PC-3 (cell line): Measurements from ENCODE around the gene TMEM170B. TPM values are rescaled to one million over a fixed set of nuclear protein-coding genes. Genes with fewer than 3 reads are reported as not detected.

Experiments
- ATAC-seq: fragments of 200-7000 bp; cut with Tn5 transposase; 2 replicates; pipeline ENCODE4 v1.9.1; 2020; ENCODE audit warnings: mild to moderate bottlenecking, moderate library complexity
- BruUV-seq: library from RNA; stranded (reverse); fragments of 400-500 nt; replicated peaks from 2 replicates; lab custom pipeline; 2021; lab: Mats Ljungman, UMichigan
- CTCF ChIA-PET: fragments of 300-600 bp; sonication (Branson Sonifier 250); formaldehyde crosslinking; loops from one replicate; lab custom pipeline; 2022; ENCODE audit warnings: antibody characterized with exemption; lab: Charles Lee
- POLR2A ChIA-PET: fragments of 300-600 bp; sonication (Branson Sonifier 250); formaldehyde crosslinking; loops from one replicate; lab custom pipeline; 2022; ENCODE audit warnings: antibody characterized with exemption; ENCODE audit not compliant: unreplicated experiment; lab: Charles Lee
- DNase-seq: peaks from one replicate; pipeline ENCODE4 v3.0.0-alpha.2; 2015
- H2AFZ ChIP-seq: fragments of 300-600 bp; sonication (generic); 2 replicates; pipeline ENCODE4 v1.6.0; 2016; ENCODE audit warnings: antibody characterized with exemption, low read length
- H3F3A ChIP-seq: fragments of 300-600 bp; sonication (generic); one replicate; pipeline ENCODE4 v1.6.0; 2017; ENCODE audit warnings: antibody characterized with exemption, low read length, control low read depth, mild to moderate bottlenecking; ENCODE audit not compliant: unreplicated experiment
- H3K27ac ChIP-seq: fragments of 300-600 bp; sonication (generic); 2 replicates; pipeline ENCODE4 v1.5.1; 2016; ENCODE audit warnings: mild to moderate bottlenecking, low read length
- H3K27me3 ChIP-seq: fragments of 300-600 bp; sonication (generic); 2 replicates; pipeline ENCODE4 v1.6.1; 2016; ENCODE audit warnings: low read length, mixed read lengths
- H3K36me3 ChIP-seq: fragments of 300-600 bp; sonication (generic); 2 replicates; pipeline ENCODE4 v1.6.1; 2016; ENCODE audit warnings: low read depth, mixed run types, low read length, mixed read lengths
- H3K4me1 ChIP-seq: fragments of 300-600 bp; sonication (generic); 2 replicates; pipeline ENCODE4 v1.5.1; 2016; ENCODE audit warnings: low read length; ENCODE audit not compliant: insufficient read depth
- H3K4me2 ChIP-seq: fragments of 300-600 bp; sonication (generic); 2 replicates; pipeline ENCODE4 v1.6.0; 2016; ENCODE audit warnings: low read length
- H3K4me3 ChIP-seq: fragments of 300-600 bp; sonication (generic); 2 replicates; pipeline ENCODE4 v1.5.1; 2016; ENCODE audit warnings: mild to moderate bottlenecking, low read length, mixed read lengths
- H3K79me2 ChIP-seq: fragments of 300-600 bp; sonication (generic); 2 replicates; pipeline ENCODE4 v1.6.1; 2017; ENCODE audit warnings: low read length, mixed read lengths
- H3K9ac ChIP-seq: fragments of 300-600 bp; sonication (generic); 2 replicates; pipeline ENCODE4 v1.6.0; 2016; ENCODE audit warnings: mild to moderate bottlenecking, low read length
- H3K9me2 ChIP-seq: fragments of 300-600 bp; sonication (generic); replicated peaks from 2 replicates; pipeline ENCODE4 v1.6.1; 2016; ENCODE audit warnings: mixed run types, low read length, mixed read lengths
- H3K9me3 ChIP-seq: fragments of 300-600 bp; sonication (generic); 2 replicates; pipeline ENCODE4 v1.6.1; 2016; ENCODE audit warnings: low read length, mixed read lengths
- H4K20me1 ChIP-seq: fragments of 300-600 bp; sonication (generic); 2 replicates; pipeline ENCODE4 v1.6.1; 2016; ENCODE audit warnings: low read length, mixed read lengths
- CTCF ChIP-seq: fragments of 300-600 bp; sonication (generic); conservative IDR thresholded peaks from 2 replicates; pipeline ENCODE4 v1.5.1; 2017; ENCODE audit warnings: antibody characterized with exemption, low read depth, mild to moderate bottlenecking, low read length
- EZH2 ChIP-seq: fragments of 300-600 bp; sonication (generic); IDR thresholded peaks from one replicate; pipeline ENCODE4 v1.6.1; 2017; ENCODE audit warnings: antibody characterized with exemption, mild to moderate bottlenecking, low read length; ENCODE audit not compliant: unreplicated experiment
- EZH2phosphoT487 ChIP-seq: fragments of 300-600 bp; sonication (generic); IDR thresholded peaks from 2 replicates; pipeline ENCODE4 v1.6.1; 2018; ENCODE audit warnings: mild to moderate bottlenecking, antibody characterized with exemption, low read length, borderline replicate concordance
- intact Hi-C: fragments of 100-400 bp; cut with micrococcal nuclease; formaldehyde crosslinking; loops from 2 replicates; pipeline ENCODE4 v1.9.0; 2023
- total RNA-seq: library from RNA; depleted of rRNA; stranded (reverse); fragments of >200 nt; gene quantifications from 2 replicates; pipeline ENCODE4 v1.2.3, GENCODE V29; 2014

The TMEM170B gene
- total RNA-seq, 1 experiment from 2014 or later = 0.66 TPM

- ATAC-seq = no peak
- CTCF ChIA-PET = no interaction called here
- no peaks in the 10 kb centered on the region for H3K9me2 ChIP-seq
These were observed 13.5 kb downstream of the TMEM170B start for GRCh38 chr6:11551053-11551452.

GRCh38 chr6:11552442-11552841 lies 14.9 kb downstream of the TMEM170B start:
- Histone ChIP-seq H3K27ac (no peak overlapping the region), H3K9ac (no peak overlapping the region), H3K9me2 (no peaks in the 10 kb centered on the region), H2AFZ (no peak overlapping the region), H3K4me2 (no peak overlapping the region), H3K4me1 (no peaks in the 10 kb centered on the region), H3K36me3 (no peaks in the 10 kb centered on the region), H3F3A (no peaks in the 10 kb centered on the region), H3K79me2 (no peaks in the 10 kb centered on the region), H3K9me3 (no peaks in the 10 kb centered on the region), H4K20me1 (no peaks in the 10 kb centered on the region), H3K27me3 (no peaks in the 10 kb centered on the region), H3K4me3 (no peak overlapping the region)
- TF ChIP-seq CTCF (no peak), EZH2 (no peak), EZH2phosphoT487 (no peak)
- ATAC-seq = no peak
- DNase-seq = no peak
- POLR2A ChIA-PET = no interaction called here
- CTCF ChIA-PET = no interaction called here
- BruUV-seq = no TSS peak
- intact Hi-C loops = no loop called here

More at GRCh38 chr6:11551053-11551452, 13.5 kb downstream of the TMEM170B start:
- no peaks in the 10 kb centered on the region for H3K36me3 ChIP-seq
- no peak for DNase-seq
- no peak overlapping the region for H3K4me2 ChIP-seq
- no TSS peak for BruUV-seq
- no peaks in the 10 kb centered on the region for H3F3A ChIP-seq
- no peak overlapping the region for H2AFZ ChIP-seq
- no peak overlapping the region for H3K9ac ChIP-seq
- no peak overlapping the region for H3K4me3 ChIP-seq
- no peaks in the 10 kb centered on the region for H3K4me1 ChIP-seq
- POLR2A ChIA-PET = no interaction called here
- intact Hi-C loops = no loop called here
- no peak overlapping the region for H3K27ac ChIP-seq
- H3K27me3 ChIP-seq = no peaks in the 10 kb centered on the region
- no peaks in the 10 kb centered on the region for H3K79me2 ChIP-seq
- no peaks in the 10 kb centered on the region for H3K9me3 ChIP-seq
- H4K20me1 ChIP-seq = no peaks in the 10 kb centered on the region
- TF ChIP-seq CTCF (no peak), EZH2phosphoT487 (no peak), EZH2 (no peak)

- no TSS peak for BruUV-seq
- DNase-seq (no peak), ATAC-seq (no peak)
- H3F3A ChIP-seq = no peaks in the 10 kb centered on the region
- ChIA-PET CTCF (no interaction called here), POLR2A (no interaction called here)
- TF ChIP-seq EZH2 = no peak
- no peak for TF ChIP-seq CTCF
- TF ChIP-seq EZH2phosphoT487 = no peak
- no peak overlapping the region for H2AFZ ChIP-seq
- intact Hi-C loops = no loop called here
- H3K4me2 ChIP-seq = no peak overlapping the region
- no peaks in the 10 kb centered on the region for H3K27me3 ChIP-seq
- no peaks in the 10 kb centered on the region for H3K79me2 ChIP-seq
- no peaks in the 10 kb centered on the region for H3K9me3 ChIP-seq
- H3K4me1 ChIP-seq = no peaks in the 10 kb centered on the region
- no peaks in the 10 kb centered on the region for H3K9me2 ChIP-seq
- H3K4me3 ChIP-seq = no peak overlapping the region
- H3K9ac ChIP-seq = no peak overlapping the region
- no peaks in the 10 kb centered on the region for H3K36me3 ChIP-seq
- no peak overlapping the region for H3K27ac ChIP-seq
- H4K20me1 ChIP-seq = no peaks in the 10 kb centered on the region
These were observed 16.3 kb downstream of the TMEM170B start for GRCh38 chr6:11553824-11554223.
